Adrenal gland (tissue), 12 donors: ENCODE results near the gene SEL1L2. TPM values are rescaled to one million over a fixed set of nuclear protein-coding genes. Genes with fewer than 3 reads are reported as not detected.

ENCODE experiments used
- DNase-seq, 7 donors: peaks; one replicate each; pipeline ENCODE4 v3.0.0-alpha.2; 2019 to 2020
- H3K27ac ChIP-seq, 5 donors: fragments of 200-600 bp; sonication (generic) in 4 of 5; 1 replicate in 3 of 5; 2 replicates in 2 of 5; pipeline versions ENCODE4 v1.5.1 to v1.8.0; 2016 to 2020; ENCODE audit warnings: mild to moderate bottlenecking in 1 of 5
- H3K27me3 ChIP-seq: fragments of 200-600 bp; 2 replicates; pipeline ENCODE4 v1.8.0; 2021
- H3K36me3 ChIP-seq, 2 donors: fragments of 200-600 bp; replicated peaks in 1 of 2; 1 replicate in 1 of 2; 2 replicates in 1 of 2; pipeline versions ENCODE4 v1.5.1 to v1.8.0; 2018 to 2022
- H3K4me1 ChIP-seq, 2 donors: fragments of 200-600 bp; replicated peaks in 1 of 2; 1 replicate in 1 of 2; 2 replicates in 1 of 2; pipeline versions ENCODE4 v1.5.1 to v1.8.0; 2018 to 2021
- H3K4me3 ChIP-seq, 4 donors: fragments of 200-600 bp; sonication (generic) in 3 of 4; one replicate each; pipeline ENCODE4 v1.5.1; 2016 to 2018
- H3K9me3 ChIP-seq, 3 donors: fragments of 200-600 bp; sonication (generic) in 1 of 3; replicated peaks in 1 of 3; 1 replicate in 2 of 3; 2 replicates in 1 of 3; pipeline versions ENCODE4 v1.5.1 to v1.8.0; 2016 to 2021
- POLR2A ChIP-seq, 2 donors: fragments of 450-650 bp; IDR thresholded peaks; one replicate each; pipeline ENCODE4 v1.6.1; 2017; ENCODE audit warnings: antibody characterized with exemption in 2 of 2, mild to moderate bottlenecking in 2 of 2, moderate library complexity in 1 of 2
- WGBS, 4 donors: extraction: QIAGEN DNeasy Blood & Tissue Kit in 2 of 4; methylation state at CpG; one replicate each; pipeline versions ENCODE4 v1.1.5 to v1.1.7; 2013 to 2017; 5-methylcytosine and 5-hydroxymethylcytosine counted together
- intact Hi-C, 2 donors: fragments of 100-400 bp; cut with DNase I; formaldehyde crosslinking; loops; one replicate each; pipeline versions ENCODE4 v1.14.1 to v1.15.0; 2022 to 2023
- polyA plus RNA-seq, 3 donors: library from polyadenylated mRNA; stranded (reverse); fragments of 200-250 nt in 2 of 3; fragments of 350-450 nt in 1 of 3; fragmentation: Illumina TruSeq in 1 of 3; extraction: RNeasy Lipid Tissue Mini Kit (QIAGEN cat#74804) in 1 of 3; gene quantifications; one replicate each; pipeline ENCODE4 v1.2.3, GENCODE V29; 2013 to 2014
- total RNA-seq, 9 donors: library from RNA; depleted of rRNA in 4 of 9; stranded (reverse); fragments of >200 nt in 4 of 9; fragments of 120-200 nt in 1 of 9; fragmentation: NEBNext Ultra II Directional in 1 of 9; extraction: Animal tissue kit (Norgen Biotek cat#: 25700) in 1 of 9; gene quantifications; one replicate each; pipeline versions ENCODE4 v1.1.0 to v1.2.4, GENCODE V29; 2013 to 2023
- TF ChIP-seq, protein P1 (sequence below), 6 experiments: fragments of 450-650 bp in 4 of 6; fragments of 200-600 bp in 2 of 6; sonication (generic) in 1 of 6; IDR thresholded peaks; 1 replicate in 5 of 6; 2 replicates in 1 of 6; pipeline versions ENCODE4 v1.5.1 to v1.8.0; 2016 to 2021; ENCODE audit warnings: antibody characterized with exemption in 6 of 6, mild to moderate bottlenecking in 2 of 6, moderate library complexity in 1 of 6
- donor health status: healthy with polysubstance abuse.
- donor health status: Bipolar disorder and iron deficiency.
- donor health status: DM: yes; HTN: yes; CAD: no.
- donor health status: DM: no; HTN: no; CAD: no.
- donor health status: DM: no; HTN: no; CAD: no.
- donor health status: DM: yes; HTN: yes; CAD: no.

The SEL1L2 gene
- total and polyA plus RNA-seq, 12 donors = 0.22 to 2.3 (median 0.43) TPM; not detected in 8

DNA sequence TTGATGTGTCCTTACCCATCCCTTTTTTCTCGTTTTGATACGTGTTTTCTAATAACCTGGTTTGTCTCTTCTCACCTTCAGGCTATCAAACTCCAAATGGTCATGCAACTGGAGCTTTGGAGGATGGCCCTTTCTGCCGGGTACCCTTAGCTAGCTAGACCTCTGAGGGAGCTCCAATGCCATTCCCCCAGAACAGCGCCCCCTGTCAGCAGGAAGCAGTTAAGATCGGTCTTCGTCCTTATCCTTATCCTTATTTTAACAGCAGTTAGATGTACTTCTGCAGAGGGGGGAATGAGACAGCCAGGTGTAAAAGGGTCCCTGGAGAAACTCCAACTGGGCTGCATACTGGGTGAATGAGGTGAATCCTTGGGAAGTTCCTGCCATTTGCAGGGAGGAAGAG, 37.2 kb downstream of the SEL1L2 start:
- Histone ChIP-seq H3K27ac (no peak overlapping the region), H3K4me3 (no peak overlapping the region), H3K27me3 (no peaks in the 10 kb centered on the region), H3K36me3 (no peaks in the 10 kb centered on the region), H3K9me3 (no peaks in the 10 kb centered on the region), H3K4me1 (no peaks in the 10 kb centered on the region)
- no peak for DNase-seq
- no peak for TF ChIP-seq POLR2A (IDR thresholded peaks at IDR 0.05)
- TF ChIP-seq, protein P1, sequence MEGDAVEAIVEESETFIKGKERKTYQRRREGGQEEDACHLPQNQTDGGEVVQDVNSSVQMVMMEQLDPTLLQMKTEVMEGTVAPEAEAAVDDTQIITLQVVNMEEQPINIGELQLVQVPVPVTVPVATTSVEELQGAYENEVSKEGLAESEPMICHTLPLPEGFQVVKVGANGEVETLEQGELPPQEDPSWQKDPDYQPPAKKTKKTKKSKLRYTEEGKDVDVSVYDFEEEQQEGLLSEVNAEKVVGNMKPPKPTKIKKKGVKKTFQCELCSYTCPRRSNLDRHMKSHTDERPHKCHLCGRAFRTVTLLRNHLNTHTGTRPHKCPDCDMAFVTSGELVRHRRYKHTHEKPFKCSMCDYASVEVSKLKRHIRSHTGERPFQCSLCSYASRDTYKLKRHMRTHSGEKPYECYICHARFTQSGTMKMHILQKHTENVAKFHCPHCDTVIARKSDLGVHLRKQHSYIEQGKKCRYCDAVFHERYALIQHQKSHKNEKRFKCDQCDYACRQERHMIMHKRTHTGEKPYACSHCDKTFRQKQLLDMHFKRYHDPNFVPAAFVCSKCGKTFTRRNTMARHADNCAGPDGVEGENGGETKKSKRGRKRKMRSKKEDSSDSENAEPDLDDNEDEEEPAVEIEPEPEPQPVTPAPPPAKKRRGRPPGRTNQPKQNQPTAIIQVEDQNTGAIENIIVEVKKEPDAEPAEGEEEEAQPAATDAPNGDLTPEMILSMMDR (IDR thresholded peaks at IDR 0.05) = no peak
- WGBS, 4 donors = 55 to 63% (median 59%) methylated on average over 6 of the region's 6 CpGs
- intact Hi-C loops = no loop called here

DNA sequence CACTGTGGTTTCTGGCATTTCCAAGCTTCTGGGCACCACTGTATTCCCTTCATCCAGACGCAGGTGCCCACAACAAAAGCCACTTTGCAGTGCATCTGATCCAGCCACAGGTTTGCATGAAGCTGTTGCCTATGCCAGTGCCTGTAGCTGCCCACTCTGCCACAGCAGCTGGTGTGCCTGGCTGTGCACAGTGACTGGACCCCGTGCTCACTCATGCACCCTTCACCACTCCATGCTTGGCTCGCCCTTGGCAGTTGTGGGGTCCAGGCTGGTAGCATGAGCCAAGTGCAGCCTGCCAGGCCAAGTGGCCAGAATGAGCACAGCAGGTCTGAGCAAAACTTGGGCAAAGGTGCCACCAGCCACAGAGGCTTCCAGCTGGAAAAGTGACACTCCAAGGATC, 42.7 kb downstream of the SEL1L2 start:
- no peak overlapping the region for H3K27ac ChIP-seq
- H3K27me3 ChIP-seq = no peaks in the 10 kb centered on the region
- DNase-seq = no peak
- WGBS, 4 donors = 73 to 93% (median 86%) methylated on average over 3 of the region's 3 CpGs; no CpG with 5 or more reads in 1 of the 4 donors
- H3K4me3 ChIP-seq = no peak overlapping the region
- TF ChIP-seq, protein P1 (IDR thresholded peaks at IDR 0.05) = no peak
- no peak for TF ChIP-seq POLR2A (IDR thresholded peaks at IDR 0.05)
- H3K36me3 ChIP-seq = no peaks in the 10 kb centered on the region
- H3K4me1 ChIP-seq = no peaks in the 10 kb centered on the region
- intact Hi-C loops = no loop called here
- no peaks in the 10 kb centered on the region for H3K9me3 ChIP-seq

DNA sequence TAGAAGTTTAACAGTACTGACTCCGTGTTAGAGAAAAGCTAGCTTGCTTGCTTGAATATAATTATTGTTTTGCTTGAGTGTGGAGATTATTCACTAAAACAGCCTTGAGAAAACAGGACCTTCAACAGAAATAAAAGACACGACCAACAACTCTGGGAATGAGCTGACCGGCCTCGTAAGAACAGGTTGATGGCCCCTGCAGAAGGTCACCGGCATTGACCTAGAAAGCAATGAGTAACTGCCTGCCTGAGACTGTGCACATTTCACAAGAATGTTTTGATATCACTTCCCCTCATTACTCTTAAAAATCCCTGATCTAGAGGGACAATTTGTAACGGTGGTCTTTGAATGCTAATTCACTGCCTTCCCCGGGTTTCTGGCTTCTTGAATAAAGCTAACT, 49.4 kb downstream of the SEL1L2 start:
- DNase-seq = peak; percentile 33 to 78 (median 61)
- Histone ChIP-seq H3K9me3 (no peaks in the 10 kb centered on the region), H3K27me3 (no peaks in the 10 kb centered on the region), H3K4me1 (peaks cover 7 to 17% of the 10 kb centered on the region in 2 donors), H3K4me3 (no peak overlapping the region), H3K36me3 (no peaks in the 10 kb centered on the region), H3K27ac (peak overlapping the region in 2 of 5 donors; percentile 19 to 23)
- intact Hi-C loops = no loop called here
- no peak for TF ChIP-seq POLR2A (IDR thresholded peaks at IDR 0.05)
- TF ChIP-seq, protein P1 (IDR thresholded peaks at IDR 0.05) = no peak
- WGBS, 4 donors = 31 to 43% (median 39%) methylated on average over 7 of the region's 7 CpGs

DNA sequence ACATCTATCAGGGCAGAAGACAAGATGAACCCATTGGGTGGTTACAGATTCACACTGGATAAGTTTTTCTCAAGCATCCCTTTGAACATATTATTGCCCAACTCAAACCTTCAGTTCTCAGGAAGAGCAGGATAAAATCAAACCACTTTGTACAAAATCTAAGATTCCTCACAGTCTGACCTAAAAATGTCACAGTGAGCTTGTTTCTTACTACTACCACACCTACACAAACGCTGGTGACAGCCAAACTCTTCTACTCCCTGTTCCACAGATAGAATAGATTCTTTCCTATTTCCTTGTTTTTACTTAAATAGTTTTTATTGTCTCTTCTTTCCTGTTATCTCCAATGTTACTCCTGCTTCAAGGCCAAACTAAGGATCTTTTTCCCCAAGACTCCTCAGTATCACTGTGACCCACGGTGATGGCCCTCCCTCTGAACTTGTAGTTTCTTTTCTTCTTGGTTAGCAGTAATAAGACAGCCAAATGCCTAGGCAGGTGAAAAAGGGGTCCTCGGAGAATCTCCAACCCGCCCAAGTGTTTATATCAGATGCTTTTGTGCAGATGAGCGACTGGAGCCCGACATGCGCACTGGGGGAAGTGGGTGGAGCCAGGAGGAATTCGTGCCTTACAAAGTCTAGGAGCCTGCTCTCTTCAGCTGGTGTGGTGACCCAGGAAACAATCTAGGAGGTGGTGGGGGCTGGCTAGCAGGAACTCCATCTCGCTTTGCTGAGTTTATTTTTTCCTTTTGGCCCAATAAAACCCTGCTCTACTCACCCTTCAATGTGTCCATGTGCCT, 53.4 kb downstream of the SEL1L2 start:
- no peaks in the 10 kb centered on the region for H3K36me3 ChIP-seq
- H3K4me1 ChIP-seq = peaks cover 7 to 16% of the 10 kb centered on the region in 2 donors
- H3K9me3 ChIP-seq = no peaks in the 10 kb centered on the region
- intact Hi-C loops = no loop called here
- H3K27ac ChIP-seq = no peak overlapping the region
- DNase-seq = no peak
- WGBS, 4 donors = 76 to 79% (median 79%) methylated on average over 9 of the region's 9 CpGs
- TF ChIP-seq, protein P1 (IDR thresholded peaks at IDR 0.05) = no peak
- TF ChIP-seq POLR2A (IDR thresholded peaks at IDR 0.05) = no peak
- no peak overlapping the region for H3K4me3 ChIP-seq
- H3K27me3 ChIP-seq = no peaks in the 10 kb centered on the region
